ES-I3 (cell line): ENCODE data around the gene EPM2A.

ENCODE experiments used
- H3K36me3 ChIP-seq: 2 replicates; pipeline ENCODE4 v1.6.1; 2013; ENCODE audit warnings: mild to moderate bottlenecking, low read length, control low read depth, moderate library complexity; ENCODE audit not compliant: insufficient read depth
- H3K4me1 ChIP-seq: 2 replicates; pipeline ENCODE4 v1.6.1; 2013; ENCODE audit warnings: mild to moderate bottlenecking, control low read depth, low read length; ENCODE audit not compliant: insufficient read depth
- H3K9ac ChIP-seq: 2 replicates; pipeline ENCODE4 v1.6.1; 2013; ENCODE audit warnings: low read depth, mild to moderate bottlenecking, low read length, moderate library complexity
- H3K9me3 ChIP-seq: 2 replicates; pipeline ENCODE4 v1.6.1; 2013; ENCODE audit warnings: mild to moderate bottlenecking, low read length, moderate library complexity; ENCODE audit not compliant: control insufficient read depth, insufficient read depth

EPM2A gene

DNA sequence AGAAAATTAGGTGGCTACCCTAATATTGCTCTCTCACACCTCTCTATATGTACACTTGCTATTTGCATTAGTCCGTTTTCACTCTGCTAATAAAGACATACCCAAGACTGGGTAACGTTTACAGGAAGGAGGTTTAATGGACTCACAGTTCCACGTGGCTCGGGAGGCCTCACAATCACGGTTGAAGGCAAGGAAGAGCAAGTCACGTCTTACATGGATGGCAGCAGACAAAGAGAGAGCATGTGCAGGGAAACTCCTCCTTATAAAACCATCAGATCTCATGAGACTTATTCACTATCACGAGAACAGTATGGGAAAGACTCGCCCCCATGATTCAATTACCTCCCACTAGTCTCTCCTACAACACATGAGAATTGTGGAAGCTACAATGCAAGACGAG is 53.4 kb downstream of the EPM2A start:
- no peaks in the 10 kb centered on the region for H3K9me3 ChIP-seq
- H3K9ac ChIP-seq: no peak overlapping the region
- no peaks in the 10 kb centered on the region for H3K4me1 ChIP-seq
- H3K36me3 ChIP-seq: no peaks in the 10 kb centered on the region; the same call in 1 of the 2 replicates

DNA sequence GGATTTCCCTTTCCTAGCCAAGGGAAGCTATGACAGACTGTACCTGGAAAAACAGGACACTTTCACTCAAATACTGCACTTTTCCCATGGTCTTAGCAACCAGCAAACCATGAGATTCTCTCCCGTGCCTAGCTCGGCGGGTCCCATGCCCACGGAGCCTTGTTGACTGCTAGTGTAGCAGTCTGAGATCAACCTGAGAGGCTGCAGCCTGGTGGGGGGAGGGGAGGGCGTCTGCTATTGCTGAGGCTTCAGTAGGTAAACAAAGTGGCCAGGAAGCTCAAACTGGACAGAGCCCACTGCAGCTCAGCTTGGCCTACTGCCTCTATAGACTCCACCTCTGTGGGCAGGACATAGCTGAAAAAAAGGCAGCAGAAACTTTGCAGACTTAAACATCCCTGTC is 61.8 kb downstream of the EPM2A start:
- no peaks in the 10 kb centered on the region for H3K36me3 ChIP-seq
- H3K9me3 ChIP-seq: no peaks in the 10 kb centered on the region
- no peak overlapping the region for H3K9ac ChIP-seq
- no peaks in the 10 kb centered on the region for H3K4me1 ChIP-seq

DNA sequence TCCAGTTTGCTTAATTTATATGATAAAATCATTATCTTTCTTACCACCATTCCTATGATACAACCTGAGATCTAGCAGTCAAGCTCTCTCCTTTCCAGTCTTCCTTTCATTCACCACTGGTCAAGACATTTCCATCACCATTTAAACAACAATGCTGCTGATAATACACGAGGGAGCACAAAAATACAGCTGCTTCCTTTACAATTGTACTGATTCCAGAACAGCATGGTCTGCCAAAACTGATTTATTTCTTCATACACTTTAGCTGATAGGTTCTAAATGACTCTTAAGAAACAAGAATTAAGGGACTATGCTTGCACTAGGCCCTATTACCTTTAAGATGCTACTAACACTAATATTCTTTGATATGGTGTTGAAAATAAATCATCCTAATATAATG is 65.0 kb downstream of the EPM2A start:
- H3K9ac ChIP-seq: no peak overlapping the region
- no peaks in the 10 kb centered on the region for H3K9me3 ChIP-seq
- H3K36me3 ChIP-seq: no peaks in the 10 kb centered on the region
- no peaks in the 10 kb centered on the region for H3K4me1 ChIP-seq

DNA sequence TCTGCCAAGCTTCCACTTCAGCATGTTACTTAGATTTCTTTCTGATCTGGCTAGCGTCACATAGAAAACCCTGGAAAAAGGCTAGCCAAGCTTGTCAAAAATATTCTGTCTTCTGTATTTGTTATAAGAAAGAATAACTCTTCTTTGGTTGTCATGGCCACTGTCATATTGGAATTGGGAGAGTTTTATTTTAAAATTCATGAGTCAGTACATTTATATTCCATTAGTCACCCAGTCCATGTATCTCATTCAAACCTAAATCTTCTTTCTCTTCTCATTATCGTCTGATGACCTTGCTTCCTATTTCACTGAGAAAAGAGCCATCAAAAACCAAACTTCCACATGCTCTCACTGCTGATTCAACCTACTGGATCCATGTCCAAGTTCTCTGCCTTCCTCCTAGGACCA is 65.7 kb downstream of the EPM2A start:
- H3K36me3 ChIP-seq: no peaks in the 10 kb centered on the region
- no peaks in the 10 kb centered on the region for H3K9me3 ChIP-seq
- no peak overlapping the region for H3K9ac ChIP-seq

DNA sequence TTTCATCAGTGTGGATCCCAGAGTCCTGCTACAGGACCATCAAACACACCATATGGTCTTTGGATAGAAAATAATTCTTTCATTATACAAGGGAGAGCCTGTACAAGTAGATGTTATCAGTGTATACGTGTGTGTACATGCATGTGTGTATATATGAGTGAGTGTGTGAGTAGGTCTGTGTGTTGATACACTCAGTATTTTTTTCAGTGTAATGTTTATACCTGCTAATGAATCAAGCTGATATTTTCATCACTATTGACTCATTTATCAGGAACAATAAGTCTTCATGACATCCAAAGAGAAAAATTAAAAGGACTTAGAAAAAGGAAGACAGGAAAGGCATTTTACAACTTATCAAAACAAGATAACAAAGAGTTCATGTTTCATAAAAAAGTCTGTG is 66.5 kb downstream of the EPM2A start:
- no peaks in the 10 kb centered on the region for H3K4me1 ChIP-seq
- H3K9me3 ChIP-seq: no peaks in the 10 kb centered on the region
- H3K36me3 ChIP-seq: no peaks in the 10 kb centered on the region
- H3K9ac ChIP-seq: no peak overlapping the region

More for the DNA sequence above, 65.7 kb downstream of the EPM2A start:
- no peaks in the 10 kb centered on the region for H3K4me1 ChIP-seq

DNA sequence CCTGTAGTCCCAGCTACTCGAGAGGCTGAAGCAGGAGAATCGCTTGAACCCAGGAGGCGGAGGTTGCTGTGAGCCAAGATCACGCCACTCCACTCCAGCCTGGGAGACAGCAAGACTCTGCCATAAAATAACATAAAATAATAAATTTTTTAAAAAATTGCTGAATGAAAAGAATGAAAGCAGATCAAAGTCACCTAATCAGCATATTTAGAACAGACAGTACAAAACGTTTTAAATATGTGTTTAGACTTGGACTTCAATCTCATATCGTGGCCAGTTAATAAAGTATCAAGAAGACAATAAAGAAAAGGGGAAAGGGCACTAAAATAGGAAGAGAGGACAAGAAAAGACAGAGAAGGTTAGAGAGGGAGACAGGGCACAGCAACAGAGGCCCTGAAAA is 74.6 kb downstream of the EPM2A start:
- H3K9me3 ChIP-seq: no peaks in the 10 kb centered on the region
- H3K9ac ChIP-seq: no peak overlapping the region
- H3K4me1 ChIP-seq: peaks cover 3% of the 10 kb centered on the region; the same call in 1 of the 2 replicates
- H3K36me3 ChIP-seq: no peaks in the 10 kb centered on the region

DNA sequence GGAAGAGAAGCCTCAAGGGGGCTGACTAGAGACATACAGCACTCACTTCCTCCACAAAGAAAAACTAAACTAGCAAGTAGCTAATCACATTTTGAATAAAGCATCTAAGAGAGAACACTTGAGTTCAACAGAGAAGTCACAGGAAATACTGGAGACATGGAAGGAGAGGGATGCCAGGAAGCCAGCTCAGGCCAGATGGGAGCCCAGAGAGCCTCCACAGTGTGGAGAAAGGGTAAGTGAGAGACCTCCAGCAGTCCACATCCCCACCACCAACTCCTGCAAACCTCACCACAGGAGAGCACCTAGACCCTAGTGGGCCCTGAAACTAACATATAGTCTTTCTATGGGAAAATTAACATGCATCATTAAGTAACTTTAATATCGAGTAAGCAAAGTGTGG is 79.2 kb downstream of the EPM2A start:
- H3K36me3 ChIP-seq: no peaks in the 10 kb centered on the region
- H3K4me1 ChIP-seq: no peaks in the 10 kb centered on the region
- no peak overlapping the region for H3K9ac ChIP-seq
- no peaks in the 10 kb centered on the region for H3K9me3 ChIP-seq

DNA sequence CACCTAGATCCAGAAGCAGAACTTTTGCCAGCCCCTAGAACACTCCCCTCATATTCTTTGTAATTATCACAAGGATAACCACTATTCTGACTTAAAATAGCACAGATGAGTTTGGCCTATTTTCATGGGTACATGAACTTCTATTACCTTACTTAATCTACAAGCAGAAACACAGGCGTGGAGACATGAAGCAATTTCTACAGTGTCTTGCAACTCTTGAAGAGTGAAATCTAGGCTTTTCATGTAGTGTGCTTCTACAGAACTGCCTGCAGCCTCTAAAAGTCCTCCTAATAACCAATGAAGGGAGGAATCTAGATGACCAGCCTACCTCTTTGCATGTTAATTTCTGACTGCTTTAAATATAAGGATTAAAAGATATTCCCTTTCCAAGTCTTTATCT is 82.7 kb downstream of the EPM2A start:
- no peaks in the 10 kb centered on the region for H3K4me1 ChIP-seq
- no peaks in the 10 kb centered on the region for H3K36me3 ChIP-seq
- H3K9ac ChIP-seq: no peak overlapping the region
- no peaks in the 10 kb centered on the region for H3K9me3 ChIP-seq

DNA sequence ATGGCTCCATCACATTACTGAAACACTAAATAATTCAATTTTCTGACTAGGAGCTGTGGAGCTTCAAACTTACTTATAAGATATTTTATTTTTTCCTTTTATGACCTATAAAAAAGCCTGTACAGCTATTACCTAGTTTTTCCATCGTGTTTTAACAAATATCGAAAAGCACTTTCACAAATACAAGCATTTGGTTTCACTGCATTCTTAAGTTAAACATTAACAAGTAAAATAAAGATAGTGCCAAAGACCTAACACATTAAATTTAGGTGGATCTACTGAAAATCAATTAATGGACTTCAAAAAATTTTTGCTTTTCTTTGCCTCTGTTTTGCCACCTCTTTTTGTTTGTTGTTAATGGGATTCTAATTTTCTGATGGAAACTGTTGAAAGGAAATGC is 83.3 kb downstream of the EPM2A start:
- no peak overlapping the region for H3K9ac ChIP-seq
- no peaks in the 10 kb centered on the region for H3K36me3 ChIP-seq
- H3K4me1 ChIP-seq: no peaks in the 10 kb centered on the region
- no peaks in the 10 kb centered on the region for H3K9me3 ChIP-seq

DNA sequence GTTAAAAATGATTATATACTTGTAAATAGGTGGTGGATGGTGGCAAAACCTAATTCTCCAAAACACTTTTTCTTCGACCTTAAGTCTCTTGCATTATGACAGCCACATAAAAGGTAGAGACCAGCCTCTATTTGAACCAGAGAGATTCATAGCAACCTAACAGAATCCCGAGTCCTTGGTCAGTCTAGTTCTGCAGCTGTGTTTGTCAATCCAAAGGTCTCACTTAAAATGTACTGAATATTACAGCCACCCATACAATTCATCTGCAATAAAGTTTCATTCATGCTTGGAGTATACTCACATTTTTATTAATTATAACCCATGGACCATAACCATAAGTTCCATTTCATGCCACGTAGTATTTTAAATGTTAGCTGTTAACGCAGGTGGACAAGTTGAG is 87.2 kb downstream of the EPM2A start:
- Histone ChIP-seq H3K9ac (no peak overlapping the region), H3K9me3 (no peaks in the 10 kb centered on the region), H3K36me3 (no peaks in the 10 kb centered on the region), H3K4me1 (no peaks in the 10 kb centered on the region)

DNA sequence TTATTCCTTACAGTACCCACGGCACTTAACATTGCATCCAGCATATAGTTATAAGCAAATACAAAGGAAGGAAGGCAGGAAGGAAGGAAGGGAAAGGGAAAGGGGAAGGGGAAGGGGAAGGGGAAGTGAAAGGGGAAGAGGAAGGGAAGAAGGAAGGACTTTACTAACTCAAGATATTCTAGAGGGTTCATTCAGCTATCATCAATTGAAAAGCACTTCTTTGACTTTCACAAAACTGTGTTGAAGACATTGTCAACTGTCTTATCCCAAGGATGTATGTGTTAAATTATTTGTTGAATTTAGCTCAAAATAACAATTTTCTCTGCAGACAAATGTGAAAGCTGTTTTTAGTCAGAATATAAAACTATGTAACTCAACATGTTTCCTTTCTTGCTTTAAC is 87.7 kb downstream of the EPM2A start:
- H3K4me1 ChIP-seq: no peaks in the 10 kb centered on the region
- H3K9ac ChIP-seq: no peak overlapping the region
- H3K9me3 ChIP-seq: no peaks in the 10 kb centered on the region
- no peaks in the 10 kb centered on the region for H3K36me3 ChIP-seq

DNA sequence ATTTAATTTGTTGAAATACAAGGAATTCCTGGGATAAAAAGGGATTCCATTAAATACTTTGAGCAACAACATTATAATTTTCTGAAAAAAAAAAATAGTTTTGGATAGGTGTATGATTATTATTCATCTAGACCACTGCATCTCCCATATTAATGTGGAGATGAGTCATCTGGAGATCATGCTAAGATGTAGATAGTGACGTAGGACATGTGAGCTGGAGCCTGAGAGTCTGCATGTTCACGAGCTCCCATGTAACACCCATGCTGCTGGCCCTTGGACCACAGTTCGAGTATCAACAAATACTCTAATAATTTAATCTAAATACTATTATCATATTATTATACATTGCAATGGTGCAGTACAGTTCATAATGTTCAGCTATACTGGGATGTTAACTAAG is 91.6 kb downstream of the EPM2A start:
- H3K4me1 ChIP-seq: no peaks in the 10 kb centered on the region
- no peak overlapping the region for H3K9ac ChIP-seq
- H3K36me3 ChIP-seq: no peaks in the 10 kb centered on the region
- no peaks in the 10 kb centered on the region for H3K9me3 ChIP-seq

DNA sequence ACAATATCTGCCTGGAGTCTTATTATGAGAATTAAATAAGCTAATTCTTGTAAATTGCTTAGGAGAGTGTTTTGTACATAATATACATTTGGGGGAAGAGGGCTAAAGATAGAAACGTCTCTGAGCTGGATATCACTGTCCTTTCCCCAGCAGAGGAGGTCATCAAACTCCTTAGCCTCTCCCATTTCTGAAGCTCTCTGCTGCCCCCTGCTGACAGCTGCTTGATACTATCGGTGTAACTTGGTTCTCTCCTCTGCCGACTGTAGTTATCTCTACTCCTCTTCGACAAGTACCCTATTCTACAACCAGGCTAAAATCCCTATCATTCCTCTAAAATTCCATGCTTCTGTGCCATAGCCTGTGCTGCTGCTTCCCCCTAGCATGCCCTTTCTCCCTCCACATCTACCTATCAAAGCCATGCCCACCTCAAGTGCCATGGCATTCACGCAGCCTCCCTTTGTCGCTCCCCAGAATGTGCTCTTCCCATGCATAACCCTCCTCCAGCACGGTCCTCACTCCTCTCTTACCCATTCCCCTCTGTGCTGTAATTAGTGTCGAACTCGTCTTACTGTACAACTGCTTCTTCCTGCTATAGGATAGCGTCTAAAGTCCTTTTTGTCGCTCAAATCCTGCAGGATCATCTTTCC is 101.2 kb downstream of the EPM2A start:
- no peaks in the 10 kb centered on the region for H3K9me3 ChIP-seq
- H3K4me1 ChIP-seq: no peaks in the 10 kb centered on the region
- H3K36me3 ChIP-seq: no peaks in the 10 kb centered on the region
- no peak overlapping the region for H3K9ac ChIP-seq

DNA sequence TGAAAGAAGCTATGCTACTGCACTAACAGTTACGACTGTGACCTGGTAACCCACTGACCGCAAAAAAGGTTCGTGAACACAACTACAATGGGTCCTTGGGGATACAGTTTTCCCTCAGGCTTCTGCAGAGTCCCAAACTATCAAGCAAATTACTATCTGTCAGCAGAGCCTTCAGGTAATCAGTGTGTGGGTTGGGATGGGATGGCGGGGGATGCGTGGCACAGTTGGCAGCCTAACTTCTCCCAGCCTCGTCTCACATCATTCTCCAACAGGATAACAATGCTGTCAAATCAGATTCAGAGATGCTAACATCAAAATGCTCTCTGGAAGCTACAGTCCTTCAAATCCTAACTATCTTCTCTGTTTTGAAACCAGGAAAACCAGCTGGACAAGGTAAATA is 102.3 kb downstream of the EPM2A start:
- Histone ChIP-seq H3K36me3 (no peaks in the 10 kb centered on the region), H3K9me3 (no peaks in the 10 kb centered on the region), H3K4me1 (no peaks in the 10 kb centered on the region), H3K9ac (no peak overlapping the region)

DNA sequence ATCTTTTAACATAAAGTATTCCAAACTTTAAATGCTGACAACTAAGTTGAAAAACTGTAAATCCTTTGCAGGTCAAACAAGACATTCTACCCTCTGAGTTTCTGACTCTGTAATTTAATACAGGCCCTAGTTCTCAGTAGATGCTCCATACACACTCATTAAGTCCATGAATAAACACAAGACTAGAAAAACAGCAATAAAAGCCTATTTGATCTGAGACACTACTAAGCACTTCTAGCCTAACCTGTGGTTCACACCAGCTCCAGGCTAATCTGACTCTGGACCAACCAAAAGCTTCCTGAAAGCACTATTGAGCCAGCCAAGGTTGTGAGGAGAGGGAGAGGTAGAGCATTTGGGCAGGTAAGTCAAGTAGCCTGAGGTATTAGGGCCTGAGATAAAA is 103.9 kb downstream of the EPM2A start:
- no peaks in the 10 kb centered on the region for H3K4me1 ChIP-seq
- no peaks in the 10 kb centered on the region for H3K9me3 ChIP-seq

DNA sequence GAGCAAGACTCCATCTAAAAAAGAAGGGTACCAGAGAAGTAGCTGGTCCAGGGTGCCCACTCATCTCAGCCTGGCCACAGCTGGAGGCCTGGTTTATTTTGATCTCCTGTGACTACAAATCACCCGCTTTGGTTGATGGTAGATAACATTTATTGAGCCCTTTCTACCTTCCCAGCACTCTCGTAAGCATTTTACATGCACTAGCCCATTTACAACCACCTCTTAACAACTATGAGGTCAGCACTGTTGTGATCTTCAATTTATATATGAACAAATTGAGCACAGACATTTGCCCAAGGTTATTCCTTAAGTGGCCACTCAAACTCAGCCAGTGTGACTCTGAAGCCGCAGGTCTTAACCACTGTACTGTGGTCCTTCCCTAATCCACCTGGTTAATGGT is 104.7 kb downstream of the EPM2A start:
- no peaks in the 10 kb centered on the region for H3K4me1 ChIP-seq
- no peak overlapping the region for H3K9ac ChIP-seq

More for the DNA sequence above, 103.9 kb downstream of the EPM2A start:
- H3K36me3 ChIP-seq: no peaks in the 10 kb centered on the region
- no peak overlapping the region for H3K9ac ChIP-seq

More for the DNA sequence above, 104.7 kb downstream of the EPM2A start:
- Histone ChIP-seq H3K9me3 (no peaks in the 10 kb centered on the region), H3K36me3 (no peaks in the 10 kb centered on the region)
